GM18511 (cell line): ENCODE measurements around the gene AQP2.
A peak's percentile ranks its signal among the peaks of the same experiment; 100 is the strongest.

Source experiments
- ATAC-seq: cut with Tn5 transposase; IDR thresholded peaks from one replicate; pipeline ENCODE4 v1.9.1; 2021; ENCODE audit warnings: mild to moderate bottlenecking, moderate library complexity; ENCODE audit not compliant: unreplicated experiment

AQP2 gene

DNA sequence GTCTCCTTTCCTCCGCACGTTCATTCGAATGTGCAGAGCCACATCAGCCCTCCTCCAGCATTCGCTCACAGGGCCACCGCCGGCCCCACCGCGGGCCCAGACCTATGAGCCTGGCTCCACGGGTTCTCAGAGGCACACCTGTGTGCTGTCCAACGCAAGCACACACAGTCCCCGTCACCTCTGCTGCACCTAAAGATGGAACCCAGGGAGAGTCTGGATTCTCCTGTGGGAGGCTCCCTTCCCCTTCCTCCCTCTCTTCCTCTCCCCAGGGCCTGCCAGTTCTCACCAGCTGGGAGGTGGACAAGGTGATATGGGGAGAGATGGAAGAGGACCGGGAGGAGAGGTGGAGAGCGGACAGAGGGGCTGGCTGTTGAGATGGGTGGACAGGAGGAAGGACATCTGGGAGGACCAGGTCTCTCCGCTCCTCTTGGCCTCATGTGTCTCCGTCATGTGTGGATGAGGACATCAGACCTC, 17.3 kb downstream of the AQP2 start:
- peak; percentile 23 for ATAC-seq

- no peak for ATAC-seq
Observed at GRCh38 chr12:49968471-49968870, 17.9 kb downstream of the AQP2 start.

- ATAC-seq: no peak
Observed at GRCh38 chr12:49969027-49969426, 18.5 kb downstream of the AQP2 start.

GRCh38 chr12:49969651-49970429, 19.3 kb downstream of the AQP2 start:
- ATAC-seq: no peak

- ATAC-seq: no peak
Observed at GRCh38 chr12:49970658-49971057, 20.1 kb downstream of the AQP2 start.

DNA sequence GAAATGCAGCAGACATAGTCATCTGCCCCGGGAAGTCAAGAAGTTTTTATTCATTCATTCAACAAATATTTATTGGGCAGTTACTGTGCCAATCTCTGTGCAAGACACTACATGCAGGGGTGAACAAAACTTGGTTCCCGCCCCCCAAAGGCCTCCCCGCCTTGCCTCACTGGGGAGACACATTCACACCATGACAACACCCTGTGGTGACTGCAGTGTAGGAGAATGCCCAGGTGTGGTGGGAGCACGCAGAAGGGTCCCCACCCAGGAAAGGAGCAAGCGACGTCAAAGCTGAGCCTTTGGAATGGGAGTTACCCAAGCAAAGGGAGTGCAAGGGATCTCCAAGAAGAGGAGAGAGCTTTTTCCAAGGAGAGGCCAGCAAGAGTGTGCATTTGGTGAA, 20.6 kb downstream of the AQP2 start:
- no peak for ATAC-seq

DNA sequence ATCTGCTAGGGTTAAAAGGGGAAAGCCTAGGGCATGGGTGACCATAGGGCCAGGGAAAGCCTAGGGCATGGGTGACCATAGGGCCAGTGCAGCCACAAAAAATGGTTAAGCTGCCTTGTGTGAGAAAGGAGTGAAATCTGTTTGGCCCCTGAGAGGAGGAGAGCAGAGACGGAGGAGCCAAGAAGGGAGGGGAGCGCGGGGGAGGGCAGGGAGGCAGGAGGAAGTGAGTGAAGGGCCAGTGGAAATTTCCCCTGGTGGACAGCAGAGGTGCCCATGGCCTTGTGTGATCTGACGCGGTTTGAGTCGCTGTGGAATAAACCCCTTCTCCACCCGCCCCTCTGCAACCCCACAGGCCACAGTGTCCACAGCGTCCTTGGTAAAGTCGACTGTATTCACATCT, 21.6 kb downstream of the AQP2 start:
- ATAC-seq: no peak

GRCh38 chr12:49972641-49973360, 22.3 kb downstream of the AQP2 start, which contains the start of gene AQP6:
TSS of gene AQP6 (plus strand) at chr12:49972947. CDS start at chr12:49973174, 227 bp downstream.
- no peak for ATAC-seq

- ATAC-seq: no peak
Observed at GRCh38 chr12:49973361-49973830, 22.9 kb downstream of the AQP2 start.

DNA sequence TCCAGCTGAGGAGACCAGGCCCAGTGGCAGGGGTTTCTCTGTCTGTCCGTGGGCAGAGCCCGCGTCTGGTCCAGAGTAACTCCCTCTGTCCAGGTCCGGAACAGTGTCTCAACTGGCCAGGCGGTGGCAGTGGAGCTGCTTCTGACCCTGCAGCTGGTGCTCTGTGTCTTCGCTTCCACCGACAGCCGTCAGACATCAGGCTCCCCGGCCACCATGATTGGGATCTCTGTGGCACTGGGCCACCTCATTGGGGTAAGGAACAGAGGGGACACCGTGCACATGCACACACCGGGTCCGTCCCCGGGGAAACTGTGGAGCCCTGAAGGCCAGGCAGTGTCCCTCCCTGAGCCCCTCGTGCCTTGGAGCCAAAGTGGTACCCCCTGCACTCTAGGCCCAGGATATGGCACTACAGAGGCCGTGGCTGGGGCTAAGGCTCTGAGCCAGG, 23.7 kb downstream of the AQP2 start:
- ATAC-seq: no peak

DNA sequence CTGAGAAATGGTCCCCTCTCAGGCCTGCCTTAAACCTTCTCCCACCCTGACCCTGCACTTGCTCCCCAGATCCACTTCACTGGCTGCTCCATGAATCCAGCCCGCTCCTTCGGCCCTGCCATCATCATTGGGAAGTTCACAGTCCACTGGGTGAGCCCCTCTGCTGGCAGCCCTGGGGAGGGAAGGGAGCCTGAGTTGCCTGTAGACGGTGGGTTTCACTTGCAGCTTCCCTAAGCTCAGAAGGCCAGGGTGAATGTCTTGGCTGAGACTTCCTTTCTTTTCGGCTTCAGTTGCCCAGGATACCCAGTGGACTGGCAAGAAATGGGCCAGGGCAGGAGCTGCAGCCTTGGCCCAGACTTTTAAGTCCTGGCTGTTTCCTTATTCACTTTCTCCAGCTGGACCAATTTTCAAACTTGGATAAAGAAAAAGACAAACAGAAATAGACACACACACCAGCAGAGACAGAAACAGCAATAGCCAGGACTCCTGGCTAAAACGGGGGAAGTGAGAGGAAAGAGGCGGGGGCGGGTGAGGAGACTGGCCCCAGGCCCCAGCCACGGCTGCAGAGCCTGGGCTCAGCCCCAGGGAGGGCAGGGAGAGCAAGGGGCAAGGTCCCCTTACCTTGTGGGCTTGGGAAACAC, 24.3 kb downstream of the AQP2 start:
- ATAC-seq: no peak

- no peak for ATAC-seq
Observed at GRCh38 chr12:49975318-49975761, 24.8 kb downstream of the AQP2 start.

- ATAC-seq: no peak
Observed at GRCh38 chr12:49976557-49976956, 26.0 kb downstream of the AQP2 start.

GRCh38 chr12:49978125-49978524, 27.6 kb downstream of the AQP2 start:
- ATAC-seq: no peak

DNA sequence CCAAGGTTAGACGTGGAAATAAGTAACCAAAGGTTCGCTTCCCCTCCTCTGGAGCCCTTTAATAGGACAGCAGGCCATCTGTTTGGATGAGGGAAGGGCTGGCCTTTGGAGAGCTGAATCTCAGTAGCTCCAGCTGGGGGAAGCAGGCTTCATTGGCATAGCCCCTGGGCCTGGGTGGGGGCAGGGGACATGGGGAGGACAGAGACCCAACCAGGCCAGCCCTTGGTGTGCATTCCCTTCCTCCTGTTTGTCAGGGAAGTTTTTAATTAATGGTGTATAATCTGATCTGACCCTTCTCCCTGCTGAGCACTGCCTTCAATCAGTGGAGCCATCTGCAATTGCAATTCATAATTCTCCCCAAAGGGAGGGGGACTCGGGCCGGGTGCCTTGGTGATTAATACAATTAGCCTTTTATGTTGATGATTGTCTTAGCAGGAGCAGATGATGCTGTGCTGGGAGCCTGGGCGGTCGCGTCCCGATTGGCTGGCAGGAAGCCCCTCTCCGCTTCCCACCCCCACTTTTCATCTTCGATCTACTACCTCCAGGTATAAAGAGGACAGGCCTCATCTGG, 28.6 kb downstream of the AQP2 start:
- no peak for ATAC-seq

- no peak for ATAC-seq
Observed at GRCh38 chr12:49979791-49980190, 29.3 kb downstream of the AQP2 start.

DNA sequence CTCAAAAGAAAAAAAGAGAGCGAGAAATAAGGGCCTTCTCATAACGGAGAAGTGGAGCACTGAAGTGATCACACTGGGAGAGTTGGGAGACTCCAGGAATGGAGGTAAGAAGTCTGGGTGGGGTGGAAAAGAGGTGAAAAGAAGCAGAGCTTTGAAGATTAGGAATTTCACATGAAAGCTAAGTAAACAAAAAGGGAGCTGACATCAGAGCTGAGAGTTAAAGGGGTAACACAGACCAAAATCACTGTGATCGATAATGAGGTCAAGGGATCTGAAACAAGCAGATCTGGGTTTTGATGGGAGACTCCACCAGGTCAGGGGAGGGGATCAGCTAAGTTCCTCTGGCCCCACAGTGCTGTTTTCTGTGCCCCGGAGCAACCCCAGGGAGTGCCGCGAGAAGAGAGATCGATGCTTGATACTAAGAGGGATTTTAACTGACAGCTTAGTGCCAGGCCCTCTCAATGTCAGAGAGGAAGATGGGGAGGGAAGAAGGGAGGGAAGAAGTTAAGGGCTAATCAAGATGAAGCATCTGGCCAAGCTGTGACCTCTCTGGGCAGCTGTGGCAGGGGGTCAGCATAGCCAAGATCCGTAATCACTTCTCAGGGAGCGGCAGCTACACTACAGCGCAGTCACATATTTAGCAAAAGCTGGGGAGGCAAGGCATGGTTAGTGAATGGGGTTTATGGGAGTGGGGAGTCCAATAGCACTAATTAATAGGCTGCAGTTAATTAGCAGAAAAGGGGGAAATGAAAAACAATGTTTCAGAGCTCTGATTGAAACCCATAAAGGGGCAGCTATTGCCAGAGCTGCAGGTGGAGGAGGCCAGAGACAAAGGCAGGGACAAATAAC, 30.2 kb downstream of the AQP2 start:
- ATAC-seq: no peak

- ATAC-seq: no peak
Observed at GRCh38 chr12:49982246-49983087, 31.9 kb downstream of the AQP2 start.

DNA sequence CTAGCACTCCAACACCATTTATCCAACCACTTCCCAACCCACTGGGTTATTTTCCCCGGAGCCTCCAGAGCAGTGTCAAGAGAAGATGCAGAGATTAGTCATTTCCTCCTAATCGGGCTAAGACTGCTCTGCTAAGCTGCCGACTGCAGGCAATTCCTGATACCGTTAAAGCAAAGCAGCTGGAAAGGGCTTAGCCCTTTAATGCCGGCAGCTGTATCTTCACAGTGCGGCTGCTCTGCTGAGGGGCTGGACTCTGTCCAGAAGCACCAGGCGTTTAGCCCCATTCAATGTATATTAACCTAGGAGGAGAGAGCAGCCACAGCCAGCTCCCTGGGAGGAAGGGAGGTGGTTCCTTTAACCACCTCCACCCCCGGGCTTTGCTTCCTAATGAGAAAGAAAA, 33.4 kb downstream of the AQP2 start:
- no peak for ATAC-seq
